HG03103 (cell line): Measurements from ENCODE around the gene PIGR.

Experiments
- ATAC-seq: cut with Tn5 transposase; IDR thresholded peaks from one replicate; pipeline ENCODE4 v1.9.1; 2021; ENCODE audit warnings: low read depth; ENCODE audit not compliant: unreplicated experiment

Gene PIGR

DNA sequence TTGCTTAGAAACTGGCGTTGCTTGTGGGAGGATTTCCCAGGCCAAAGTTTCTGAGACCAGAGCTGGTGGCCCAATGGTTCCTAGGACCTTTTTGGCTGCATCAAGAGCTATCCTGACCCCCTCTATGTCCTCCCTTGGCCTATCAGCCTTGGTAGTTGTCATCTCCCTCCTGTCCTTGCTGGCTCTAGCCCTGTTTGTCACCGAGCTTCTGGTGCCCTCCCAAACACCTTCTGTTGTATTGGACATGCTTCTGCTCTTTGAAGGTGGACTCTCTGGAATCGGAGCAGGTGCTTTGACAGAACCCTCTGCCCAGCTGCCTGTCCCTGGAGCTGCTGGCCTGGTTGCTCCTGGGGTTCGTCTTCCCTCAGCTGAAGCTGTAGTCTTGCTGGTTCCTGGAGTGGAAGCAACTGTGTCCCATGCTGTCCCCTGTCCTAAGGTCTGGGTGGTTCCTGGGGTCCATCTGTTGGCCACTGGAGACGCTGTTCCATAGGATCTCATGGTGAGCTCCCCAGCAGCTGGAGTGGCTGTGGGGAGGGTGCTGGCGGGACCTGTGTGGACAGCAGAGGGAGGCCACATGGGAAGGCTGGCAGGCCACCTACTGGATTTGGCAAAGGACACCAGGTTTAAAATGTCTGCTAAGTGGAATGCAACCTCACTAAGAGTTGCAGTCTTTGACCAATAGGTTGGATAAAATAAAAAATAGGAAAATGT lies 14.6 kb upstream of the PIGR start:
- no peak for ATAC-seq

DNA sequence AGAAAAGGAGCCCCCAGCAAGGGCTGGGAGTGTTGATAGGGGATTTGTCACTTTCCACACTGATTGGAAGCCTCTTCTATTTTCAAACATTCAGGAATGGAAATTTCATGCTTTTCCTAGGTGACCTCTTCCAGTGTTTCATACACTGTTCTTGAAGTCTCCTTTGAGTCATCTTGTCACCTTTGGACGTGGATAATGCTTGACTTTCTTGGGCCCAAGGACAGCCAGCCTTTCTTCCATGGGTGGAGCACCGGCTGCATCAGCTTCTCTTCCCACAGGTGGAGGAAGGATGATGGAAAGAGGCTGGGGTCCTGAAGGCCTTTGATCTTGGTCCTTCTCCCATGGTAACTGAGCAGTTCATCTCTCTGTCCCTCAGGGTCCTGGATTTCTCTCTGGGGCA lies 11.9 kb upstream of the PIGR start:
- ATAC-seq: no peak

DNA sequence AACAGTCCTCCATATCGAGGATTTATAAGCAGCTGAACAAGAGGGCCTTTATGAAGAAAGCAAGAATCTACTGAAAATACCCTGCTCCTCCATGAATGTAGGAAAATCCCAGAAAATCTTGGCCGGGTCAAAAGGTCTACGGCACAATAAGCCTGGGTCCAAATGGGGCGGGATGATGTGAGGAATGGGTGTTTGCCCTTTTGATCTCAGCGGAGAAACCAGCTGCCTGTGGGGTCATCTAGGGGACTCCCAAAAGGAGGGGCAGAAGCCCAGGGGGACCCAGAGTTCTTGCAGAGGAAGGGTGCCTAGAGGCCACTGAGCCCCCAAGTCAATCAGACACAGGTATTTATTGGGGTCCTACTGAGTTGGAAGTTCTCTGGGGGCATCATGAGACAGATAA lies 11.4 kb upstream of the PIGR start:
- no peak for ATAC-seq

DNA sequence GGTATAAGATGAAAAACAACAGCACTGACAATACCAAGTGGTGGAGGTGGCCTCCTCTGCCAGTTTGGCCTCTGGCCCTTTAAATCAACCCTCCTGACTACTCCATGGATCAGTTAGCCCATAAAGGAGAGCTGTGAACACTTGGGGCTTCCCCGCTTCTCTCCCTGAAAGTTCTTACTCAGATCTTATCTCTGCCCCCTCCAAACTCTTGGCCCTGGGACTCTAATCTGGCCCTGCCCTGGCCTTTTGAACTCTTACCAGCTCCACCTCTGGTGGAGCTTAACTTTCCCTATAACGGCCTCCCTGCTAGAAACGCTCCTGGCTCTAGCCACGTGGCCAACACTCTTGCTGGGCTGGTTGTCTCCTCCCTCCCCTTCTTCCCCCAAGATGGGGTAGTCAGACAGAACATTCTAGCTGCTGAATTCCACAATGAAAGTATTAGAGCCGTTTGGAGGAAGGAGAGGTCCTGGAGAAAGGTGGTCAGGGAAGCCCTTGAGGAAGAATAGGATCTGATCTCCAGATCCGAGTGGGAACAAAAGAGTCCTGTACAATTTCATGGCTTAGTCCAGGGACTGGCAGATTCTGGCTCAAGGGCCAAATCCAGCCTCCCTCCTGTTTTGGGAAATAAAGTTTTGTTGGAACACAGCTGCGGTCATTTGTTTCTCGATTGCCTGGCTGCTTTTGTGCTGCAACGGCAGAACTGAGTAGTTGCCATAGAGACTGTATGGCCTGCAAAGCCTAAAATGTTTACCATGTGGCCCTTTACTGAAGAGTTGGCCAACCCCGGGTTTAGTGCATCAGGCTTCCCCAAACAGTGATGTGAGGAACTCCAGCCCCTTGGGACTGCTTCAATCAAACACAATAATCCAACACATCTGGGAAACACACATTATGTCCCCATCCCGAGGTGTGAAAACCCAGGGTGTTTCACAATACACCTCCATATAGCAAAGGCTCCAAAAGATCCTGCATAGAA lies 9.5 kb upstream of the PIGR start:
- no peak for ATAC-seq

DNA sequence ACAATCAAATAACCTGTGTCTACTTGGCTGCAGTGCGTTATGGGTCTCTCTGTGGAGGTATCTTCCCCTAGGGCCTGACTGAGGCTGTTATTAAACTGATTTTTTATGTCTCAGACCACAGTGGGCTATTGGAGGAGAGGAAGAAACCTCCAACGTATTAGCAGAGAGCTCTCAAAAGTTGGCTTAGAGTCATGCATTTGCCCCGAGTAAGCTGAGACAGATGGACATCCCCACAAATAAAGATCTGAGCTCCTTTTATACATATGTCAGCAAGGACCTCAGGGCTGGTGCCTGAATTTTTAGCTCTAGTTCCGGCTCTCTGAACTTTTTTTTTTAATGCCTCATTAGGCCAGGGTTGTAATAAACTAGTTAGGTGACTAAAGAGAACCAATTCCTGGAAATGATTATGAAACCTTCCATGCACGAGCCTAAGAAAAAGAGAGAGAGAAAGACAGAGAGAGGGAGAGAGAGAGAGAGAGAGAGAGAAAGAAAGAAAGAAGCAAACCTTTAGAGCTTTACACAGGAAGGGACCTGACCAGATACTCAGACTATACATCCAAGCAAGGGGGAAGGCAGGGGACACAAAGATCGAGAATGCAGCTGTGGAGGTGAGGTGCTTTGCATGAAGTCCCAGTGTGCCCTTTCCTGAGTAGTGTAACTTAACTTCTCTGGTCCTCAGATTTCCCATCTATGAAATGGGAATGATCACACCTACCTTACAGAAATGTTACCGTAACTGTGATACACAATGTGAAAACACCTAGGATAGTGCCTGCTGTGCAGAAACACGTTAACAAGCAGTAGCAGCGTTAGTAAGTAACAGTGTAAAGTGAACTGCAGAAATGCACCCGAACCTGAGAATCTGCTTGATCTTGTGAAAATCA lies 8.4 kb upstream of the PIGR start:
- ATAC-seq: no peak

DNA sequence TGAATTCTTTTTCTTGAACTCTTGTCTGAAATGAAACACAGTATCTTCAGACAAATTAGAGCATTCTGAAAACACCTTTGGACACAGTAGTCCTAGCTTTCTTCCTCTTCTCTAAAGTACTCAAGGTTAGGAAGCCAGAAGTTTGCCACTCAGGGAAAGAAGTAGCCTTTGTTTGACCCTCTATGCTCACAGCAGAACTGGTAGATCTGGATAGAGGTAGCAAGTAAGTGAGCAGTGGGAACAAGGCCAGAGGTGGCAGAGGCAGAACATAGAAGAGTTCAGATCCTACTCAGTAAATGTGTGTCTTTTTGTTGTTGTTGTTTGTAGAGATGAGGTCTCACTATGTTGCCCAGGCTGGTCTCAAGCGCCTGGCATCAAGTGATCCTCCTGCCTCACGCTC lies 7.4 kb upstream of the PIGR start:
- ATAC-seq: no peak

DNA sequence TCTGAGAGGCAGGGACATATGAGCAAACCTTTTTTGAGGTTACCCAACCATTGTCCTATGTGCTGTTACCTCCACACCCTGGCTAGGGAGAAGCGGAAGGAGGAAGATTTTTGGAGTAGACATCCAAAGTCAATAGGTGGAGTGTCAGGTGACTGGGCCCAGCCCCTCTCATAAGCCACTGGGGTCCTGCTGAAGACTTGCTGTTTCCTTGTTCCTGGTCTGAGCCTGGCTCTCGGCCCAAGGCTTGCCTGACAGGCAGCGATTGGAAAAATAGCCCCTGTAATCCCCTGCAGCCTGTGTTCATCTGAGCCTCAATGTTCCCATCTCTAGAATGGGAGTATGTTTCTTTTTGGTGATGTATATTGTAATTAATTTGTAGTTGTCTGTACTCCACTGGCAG lies 6.9 kb upstream of the PIGR start:
- ATAC-seq: no peak

DNA sequence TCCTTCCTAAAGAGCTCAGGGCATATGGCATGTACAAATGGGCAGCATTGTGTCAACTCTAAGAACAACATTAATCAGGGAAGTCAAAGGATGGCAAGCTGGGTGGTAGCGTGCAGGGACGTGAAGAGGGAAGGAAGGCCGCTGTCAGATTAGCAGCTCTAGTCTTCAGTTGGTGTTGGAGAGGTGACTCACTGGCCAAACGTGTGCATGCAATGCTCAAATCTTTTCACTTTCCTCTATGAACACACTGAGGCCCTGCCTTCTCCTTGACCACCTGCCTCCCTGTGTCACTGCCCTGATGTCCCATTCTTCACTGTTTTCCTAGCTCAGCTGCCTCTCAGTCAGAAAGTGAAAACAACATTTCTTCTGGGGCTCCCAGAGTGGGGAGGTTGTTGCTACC lies 5.9 kb upstream of the PIGR start:
- no peak for ATAC-seq

DNA sequence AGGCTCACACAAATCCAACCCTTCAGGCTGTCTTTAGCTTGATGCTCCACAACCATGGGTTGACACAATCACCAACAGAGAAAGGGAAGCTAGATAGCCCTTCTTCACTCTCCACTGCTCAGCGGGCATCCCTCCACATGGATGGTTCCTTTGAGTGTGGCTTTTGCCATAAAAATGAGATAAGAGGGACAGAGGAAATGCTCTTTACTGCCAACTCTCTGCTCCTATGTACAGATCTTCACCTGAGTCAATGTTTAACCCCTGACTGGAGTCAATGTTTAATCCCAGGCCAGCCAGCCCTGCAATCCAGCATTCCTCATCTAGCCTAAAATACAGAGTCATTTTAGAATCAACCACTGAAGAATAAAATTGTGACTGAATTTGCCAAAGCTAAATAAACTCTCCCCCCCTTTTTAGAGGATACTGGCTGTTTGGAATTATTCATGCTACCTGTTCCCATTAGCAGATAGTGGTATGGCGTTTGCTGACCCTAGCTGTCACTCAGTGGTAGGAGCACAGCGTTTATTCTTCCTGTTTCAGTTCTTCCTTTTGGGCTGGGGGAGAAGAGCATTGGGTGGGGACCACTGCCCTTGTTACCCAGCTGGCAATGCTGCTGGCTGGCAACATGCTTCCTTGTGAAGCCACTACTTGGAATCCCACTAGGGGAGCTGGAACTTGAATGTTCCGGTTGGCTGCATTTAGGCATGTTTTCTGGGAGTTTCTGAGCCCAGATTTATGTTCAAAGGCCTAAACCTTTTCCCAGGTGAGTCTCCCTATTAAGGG lies 5.2 kb upstream of the PIGR start:
- ATAC-seq: no peak

DNA sequence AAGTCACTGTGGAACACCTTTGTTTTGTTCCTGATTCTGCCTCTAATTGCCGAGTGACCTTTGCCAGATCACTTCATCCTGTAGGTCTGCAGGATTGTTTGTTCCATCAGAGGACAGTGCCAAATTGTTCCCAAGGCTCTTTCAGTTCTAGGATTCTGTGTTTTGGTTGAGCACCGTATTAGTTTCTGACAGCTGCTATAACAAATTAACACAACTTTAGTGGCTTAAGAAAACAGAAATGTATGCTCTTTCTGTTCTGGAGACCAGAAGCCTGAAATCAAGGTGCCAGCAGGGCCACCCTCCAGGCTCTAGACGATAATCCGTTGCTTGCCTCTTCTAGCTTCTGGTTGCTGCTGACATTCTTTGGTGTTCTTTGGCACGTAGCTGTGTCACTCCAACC lies 3.4 kb upstream of the PIGR start:
- ATAC-seq: no peak

DNA sequence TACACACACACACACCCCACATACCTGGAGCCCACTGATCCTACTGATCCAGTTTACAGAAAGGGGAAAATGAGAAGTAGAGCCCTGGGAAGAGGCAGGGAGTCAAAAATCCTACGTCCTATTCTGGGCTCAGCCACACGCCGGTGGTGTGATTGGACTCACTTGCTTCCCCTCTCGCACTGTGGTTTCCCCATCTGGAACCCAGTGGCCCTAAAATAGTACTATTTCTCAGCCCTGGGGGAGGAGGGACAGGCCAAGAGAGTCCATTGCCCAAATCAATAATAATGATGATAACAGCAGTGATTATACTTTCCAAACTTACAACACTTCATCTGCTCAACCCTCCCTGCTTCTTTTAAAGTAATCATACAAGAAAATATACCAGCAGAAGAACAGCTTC lies 2.9 kb upstream of the PIGR start:
- ATAC-seq: no peak

DNA sequence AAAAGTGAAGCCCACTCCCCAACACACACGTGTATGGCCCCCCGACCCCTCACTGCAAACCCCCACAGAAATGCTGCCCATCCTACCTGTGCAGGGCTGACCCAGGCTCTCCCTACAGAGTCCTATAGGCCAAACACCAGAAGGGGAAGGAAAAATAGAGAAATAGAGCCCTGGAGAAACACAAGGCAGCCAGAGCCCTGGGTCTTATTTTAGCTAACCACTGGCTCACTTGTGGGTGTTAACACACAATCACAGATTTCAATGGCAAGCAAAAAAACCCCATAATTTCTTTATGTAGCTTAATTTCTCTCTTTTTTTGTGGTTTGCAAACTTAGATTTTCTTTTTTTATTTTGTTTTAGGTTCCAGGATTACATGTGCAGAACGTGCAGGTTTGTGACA lies 989 bp upstream of the PIGR start:
- ATAC-seq: no peak

DNA sequence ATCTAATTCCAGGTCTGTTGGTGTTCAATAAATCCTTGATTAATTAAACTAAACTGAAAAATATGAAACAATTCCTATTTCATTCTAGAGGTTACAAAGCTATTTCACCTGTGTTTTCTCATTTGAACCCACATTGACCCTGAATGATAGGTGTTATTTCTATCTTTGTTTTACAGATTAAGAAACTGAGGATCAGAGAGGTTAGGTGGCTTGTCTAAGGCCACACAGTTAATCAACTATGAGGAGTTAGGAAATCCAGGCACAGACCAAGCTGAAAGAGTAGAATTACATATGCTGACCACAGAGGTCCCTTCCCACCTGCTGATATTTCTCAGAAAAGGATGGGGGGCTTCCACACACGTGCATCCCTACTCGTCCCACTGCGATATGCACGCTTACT lies 487 bp downstream of the PIGR start:
- no peak for ATAC-seq

DNA sequence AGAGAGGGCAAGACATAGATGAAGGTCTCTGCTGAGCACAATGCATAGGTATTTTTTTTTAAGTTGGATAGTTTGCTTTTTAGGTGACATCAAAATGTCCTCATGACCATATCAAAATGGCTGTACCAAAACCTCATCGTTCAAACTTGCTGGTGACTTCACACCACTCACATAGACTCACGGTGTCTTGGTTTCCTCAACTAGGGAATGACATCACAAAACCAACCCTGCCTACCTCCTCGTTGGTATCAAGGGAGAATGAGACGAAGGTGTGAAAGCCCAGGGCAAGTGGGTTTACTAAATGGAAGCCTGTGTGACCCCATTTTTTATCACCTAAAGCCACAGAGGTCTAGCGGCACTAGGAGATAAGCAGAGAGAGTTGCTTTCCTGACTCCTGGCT lies 1.6 kb downstream of the PIGR start:
- ATAC-seq: no peak

DNA sequence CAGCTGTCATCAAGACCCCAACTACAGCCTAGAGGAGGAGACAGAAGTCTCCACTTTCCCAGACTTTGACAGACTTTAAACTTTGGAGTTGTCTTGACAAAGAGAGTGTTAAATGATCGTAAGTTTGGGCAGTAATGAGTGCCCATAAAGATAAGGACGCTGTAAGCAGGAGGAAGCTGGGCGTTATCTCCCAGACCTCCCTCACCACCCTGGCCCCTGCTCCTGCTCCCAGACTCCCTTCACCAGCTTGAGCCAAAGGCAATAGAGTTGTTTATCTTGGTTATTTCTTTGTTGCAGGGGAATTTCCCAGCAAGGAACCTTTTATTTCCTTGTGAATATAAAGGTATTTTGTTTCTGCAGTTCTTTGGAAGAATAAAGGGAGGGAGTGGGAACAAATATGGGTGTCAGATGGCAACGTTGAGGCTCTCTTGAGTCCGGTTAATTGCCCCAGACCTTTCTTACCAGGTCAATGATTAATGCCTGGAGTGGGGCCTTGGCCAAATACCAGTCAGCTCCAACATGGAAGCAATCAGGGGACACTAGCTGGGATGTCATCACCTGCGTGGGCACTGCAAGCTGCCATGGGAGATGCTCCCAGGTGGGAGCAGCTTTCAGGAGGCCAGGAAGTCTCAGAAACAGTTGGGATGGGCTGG lies 4.4 kb downstream of the PIGR start:
- ATAC-seq: no peak

DNA sequence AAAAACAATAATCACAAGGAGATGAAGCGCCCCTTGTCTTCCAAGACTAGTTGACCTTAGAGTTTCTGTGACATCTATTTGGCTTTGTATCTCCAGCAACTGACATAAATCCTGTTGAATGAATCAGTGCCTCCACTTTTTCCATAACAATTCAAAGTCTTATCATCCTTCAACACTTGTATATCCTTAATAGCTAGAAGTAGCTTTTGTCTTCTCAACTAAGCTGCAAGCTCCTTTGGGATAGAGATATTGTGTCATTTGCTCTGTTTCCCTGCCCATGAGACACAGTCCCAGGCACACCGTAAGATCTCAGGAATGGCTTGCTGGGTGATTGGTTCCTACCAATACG lies 5.7 kb downstream of the PIGR start:
- no peak for ATAC-seq

DNA sequence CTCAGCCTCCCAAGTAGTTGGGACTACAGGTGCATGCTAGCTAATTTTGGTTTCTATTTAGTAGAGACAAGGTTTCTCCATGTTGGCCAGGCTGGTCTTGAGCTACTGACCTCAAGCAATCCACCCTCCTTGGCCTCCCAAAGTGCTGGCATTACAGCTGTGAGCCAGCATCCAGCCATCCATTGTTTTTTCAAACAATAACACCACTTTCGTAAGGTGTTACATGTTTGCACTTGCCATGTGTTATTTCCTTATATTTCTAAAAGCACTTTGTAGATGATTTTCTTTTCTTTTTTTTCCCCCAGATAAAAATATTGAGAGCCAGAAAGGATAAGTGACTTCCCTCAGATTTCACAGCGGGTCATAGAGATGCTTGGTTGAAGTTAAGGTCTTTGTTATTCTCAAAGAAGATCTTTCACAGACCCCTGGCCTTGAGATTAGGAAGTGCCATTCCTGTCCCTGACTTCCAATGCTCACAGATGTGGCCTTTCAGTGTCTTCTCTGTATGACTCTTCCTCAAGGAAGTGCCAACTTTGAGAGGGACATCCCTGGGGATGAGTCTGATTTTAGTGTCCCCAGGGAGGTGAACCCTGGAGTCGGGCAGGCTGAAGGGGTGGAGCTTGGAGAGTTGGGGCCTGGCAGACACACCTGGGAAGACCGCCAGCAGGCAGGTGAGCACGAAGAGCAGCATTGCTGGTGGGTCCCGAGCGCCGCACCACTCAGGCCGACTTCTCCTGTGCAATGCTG lies 6.3 kb downstream of the PIGR start:
- no peak for ATAC-seq

DNA sequence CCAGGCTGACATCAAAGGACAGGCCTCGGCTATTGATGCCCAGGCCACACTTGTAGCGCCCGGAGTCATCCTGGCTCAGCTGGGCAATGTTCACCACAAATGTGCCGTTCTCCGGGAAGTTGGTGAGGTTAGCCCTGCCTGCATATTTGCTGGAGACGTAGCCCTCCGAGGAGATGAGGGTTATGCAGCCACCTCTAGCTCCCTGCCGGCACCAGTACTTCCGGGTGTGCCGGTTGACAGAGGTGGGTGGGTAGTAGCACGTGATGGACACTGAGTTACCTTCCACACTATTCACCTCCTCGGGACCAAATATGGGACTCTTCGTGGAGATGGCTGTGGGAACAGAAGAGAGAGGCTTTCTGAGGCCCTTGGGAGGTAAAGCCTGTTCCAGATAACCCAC lies 7.1 kb downstream of the PIGR start:
- ATAC-seq: no peak

DNA sequence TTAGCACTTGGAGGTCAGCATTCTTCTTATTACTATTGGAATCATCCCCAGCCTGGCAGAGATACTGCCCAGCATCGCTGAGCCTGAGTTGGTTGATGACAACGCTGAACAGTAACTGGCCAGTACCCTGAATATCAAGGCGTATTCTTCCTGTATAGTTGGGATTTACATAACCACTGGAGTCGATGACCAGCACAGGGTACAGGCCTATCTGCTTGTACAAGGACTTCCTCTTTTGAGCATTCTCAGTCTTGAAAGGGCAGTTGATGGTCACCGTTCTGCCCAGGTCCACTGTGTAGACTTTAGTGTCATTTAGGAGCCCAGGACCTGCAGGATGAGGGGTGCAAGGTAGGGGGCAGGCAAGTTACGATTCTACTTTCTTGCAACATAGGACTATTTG lies 8.8 kb downstream of the PIGR start:
- ATAC-seq: no peak
